Measurements from ENCODE around the gene STIM2.
"Not testable (repeated sequence)": the region's sequence is repeated elsewhere in the genome, so short reads cannot be mapped to it uniquely, and the experiment has no call there.

GRCh38 chr4:26894881-26895280 lies 34.2 kb downstream of the STIM2 start:
- TF ChIP-seq, protein P1, sequence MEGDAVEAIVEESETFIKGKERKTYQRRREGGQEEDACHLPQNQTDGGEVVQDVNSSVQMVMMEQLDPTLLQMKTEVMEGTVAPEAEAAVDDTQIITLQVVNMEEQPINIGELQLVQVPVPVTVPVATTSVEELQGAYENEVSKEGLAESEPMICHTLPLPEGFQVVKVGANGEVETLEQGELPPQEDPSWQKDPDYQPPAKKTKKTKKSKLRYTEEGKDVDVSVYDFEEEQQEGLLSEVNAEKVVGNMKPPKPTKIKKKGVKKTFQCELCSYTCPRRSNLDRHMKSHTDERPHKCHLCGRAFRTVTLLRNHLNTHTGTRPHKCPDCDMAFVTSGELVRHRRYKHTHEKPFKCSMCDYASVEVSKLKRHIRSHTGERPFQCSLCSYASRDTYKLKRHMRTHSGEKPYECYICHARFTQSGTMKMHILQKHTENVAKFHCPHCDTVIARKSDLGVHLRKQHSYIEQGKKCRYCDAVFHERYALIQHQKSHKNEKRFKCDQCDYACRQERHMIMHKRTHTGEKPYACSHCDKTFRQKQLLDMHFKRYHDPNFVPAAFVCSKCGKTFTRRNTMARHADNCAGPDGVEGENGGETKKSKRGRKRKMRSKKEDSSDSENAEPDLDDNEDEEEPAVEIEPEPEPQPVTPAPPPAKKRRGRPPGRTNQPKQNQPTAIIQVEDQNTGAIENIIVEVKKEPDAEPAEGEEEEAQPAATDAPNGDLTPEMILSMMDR (IDR thresholded peaks at IDR 0.05), result not testable (repeated sequence)
- TF ChIP-seq ZFX (IDR thresholded peaks at IDR 0.05; ENCODE audit: borderline replicate concordance), result not testable (repeated sequence)

Data from 22Rv1 (cell line).